Esophagus (tissue), 2 donors: Measurements from ENCODE around the gene GREB1L. TPM values are rescaled to one million over a fixed set of nuclear protein-coding genes. Genes with fewer than 3 reads are reported as not detected.
"Not testable (repeated sequence)": the region's sequence is repeated elsewhere in the genome, so short reads cannot be mapped to it uniquely, and the experiment has no call there.

Experiments used
- H3K27ac ChIP-seq, 2 donors: one replicate each; pipeline ENCODE4 v1.5.1; 2013; ENCODE audit warnings: low read depth in 2 of 2, mild to moderate bottlenecking in 2 of 2, inconsistent platforms in 1 of 2, low read length in 1 of 2, moderate library complexity in 1 of 2
- H3K27me3 ChIP-seq, 2 donors: one replicate each; pipeline ENCODE4 v1.6.1; 2013; ENCODE audit warnings: low read length in 2 of 2, control low read depth in 1 of 2, mild to moderate bottlenecking in 1 of 2; ENCODE audit not compliant: insufficient read depth in 2 of 2, control insufficient read depth in 1 of 2
- H3K36me3 ChIP-seq, 2 donors: one replicate each; pipeline ENCODE4 v1.6.1; 2013; ENCODE audit warnings: low read length in 1 of 2; ENCODE audit not compliant: control insufficient read depth in 2 of 2, insufficient read depth in 2 of 2
- H3K4me1 ChIP-seq, 2 donors: one replicate each; pipeline ENCODE4 v1.6.1; 2013; ENCODE audit warnings: low read length in 1 of 2; ENCODE audit not compliant: control insufficient read depth in 2 of 2, insufficient read depth in 2 of 2
- H3K4me3 ChIP-seq, 2 donors: one replicate each; pipeline ENCODE4 v1.5.1; 2013; ENCODE audit warnings: low read length in 2 of 2, mild to moderate bottlenecking in 2 of 2, low read depth in 1 of 2, moderate library complexity in 1 of 2
- H3K9me3 ChIP-seq, 2 donors: one replicate each; pipeline ENCODE4 v1.6.1; 2013; ENCODE audit warnings: mild to moderate bottlenecking in 2 of 2, low read depth in 1 of 2, low read length in 1 of 2, moderate library complexity in 1 of 2; ENCODE audit not compliant: control insufficient read depth in 2 of 2, insufficient read depth in 1 of 2
- WGBS, 2 donors: extraction: QIAGEN DNeasy Blood & Tissue Kit; methylation state at CpG; one replicate each; pipeline ENCODE4 v1.1.7; 2013; 5-methylcytosine and 5-hydroxymethylcytosine counted together
- polyA plus RNA-seq, 2 donors: library from polyadenylated mRNA; stranded (reverse); fragments of 200-250 nt; gene quantifications; one replicate each; pipeline ENCODE4 v1.2.3, GENCODE V29; 2013
- donor health status: healthy with polysubstance abuse.
- donor health status: Bipolar disorder and iron deficiency.

The GREB1L gene
- polyA plus RNA-seq, 2 donors: 0.16 to 0.31 TPM

DNA sequence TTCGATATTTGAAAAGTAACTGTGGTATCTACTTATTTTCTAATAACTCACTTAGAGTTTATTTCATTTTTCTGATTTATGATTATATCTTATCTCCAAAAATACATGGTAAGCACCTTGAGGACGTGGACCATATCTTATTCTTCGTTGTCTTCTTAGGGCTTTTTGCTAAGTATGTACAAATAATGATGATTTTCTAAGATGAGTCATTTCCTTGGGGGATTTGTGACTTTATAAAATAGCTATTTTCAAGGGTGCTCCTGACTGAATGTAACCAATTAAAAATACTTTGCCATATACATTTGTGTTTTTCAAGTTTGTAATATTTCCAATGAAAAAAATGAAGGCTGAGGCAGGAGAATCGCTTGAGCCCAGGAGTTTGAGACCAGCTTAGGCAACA, 56.3 kb downstream of the GREB1L start:
- Histone ChIP-seq H3K4me1 (no peaks in the 10 kb centered on the region), H3K9me3 (no peaks in the 10 kb centered on the region), H3K27me3 (no peaks in the 10 kb centered on the region), H3K4me3 (no peak overlapping the region), H3K27ac (no peak overlapping the region), H3K36me3 (no peaks in the 10 kb centered on the region)
- 63 to 70% methylated on average over 4 of the region's 4 CpGs for WGBS, 2 donors

DNA sequence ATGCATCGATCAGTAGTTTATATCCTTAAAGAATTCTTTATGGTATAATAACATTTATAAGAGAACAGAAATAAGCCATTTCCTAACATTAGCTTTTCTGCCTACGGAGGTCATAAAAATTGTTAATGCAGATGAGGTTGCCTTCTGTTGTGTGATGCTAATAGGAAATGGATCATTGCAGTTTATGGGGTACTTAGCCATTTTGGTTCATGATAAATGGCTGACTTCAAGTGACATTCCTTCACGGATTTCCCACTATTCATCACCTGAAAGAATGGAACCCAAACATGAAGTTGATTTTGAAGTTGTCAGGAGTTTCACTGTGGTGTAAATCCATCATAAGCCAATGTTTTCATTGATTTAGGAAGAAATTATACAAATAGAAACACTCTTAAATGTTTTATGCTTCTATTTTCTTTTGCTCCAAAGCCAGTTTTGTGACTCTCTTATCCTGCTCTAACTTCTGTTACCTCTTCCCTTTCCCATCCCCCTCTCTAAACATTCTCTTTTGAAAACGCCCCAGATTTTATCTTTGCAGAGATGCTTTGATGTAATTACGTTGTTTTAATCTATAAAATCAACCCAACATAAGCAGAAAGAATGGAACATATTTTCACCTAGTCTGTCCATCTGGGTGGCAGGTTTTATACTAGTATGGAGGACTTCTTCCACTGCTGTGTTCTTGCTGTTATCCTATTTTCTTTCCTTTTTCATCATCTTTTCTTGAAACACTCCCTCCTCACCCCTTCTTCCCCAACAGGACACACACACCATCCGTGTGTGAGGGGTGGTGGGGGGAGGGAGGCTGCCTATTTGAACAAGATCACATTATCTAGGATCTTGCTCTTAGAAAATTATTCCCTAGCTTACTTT, 58.2 kb downstream of the GREB1L start:
- H3K27me3 ChIP-seq: no peaks in the 10 kb centered on the region
- no peaks in the 10 kb centered on the region for H3K4me1 ChIP-seq
- H3K9me3 ChIP-seq: no peaks in the 10 kb centered on the region
- no peak overlapping the region for H3K27ac ChIP-seq
- H3K4me3 ChIP-seq: no peak overlapping the region
- 30 to 31% methylated on average over 6 of the region's 6 CpGs for WGBS, 2 donors
- H3K36me3 ChIP-seq: no peaks in the 10 kb centered on the region

DNA sequence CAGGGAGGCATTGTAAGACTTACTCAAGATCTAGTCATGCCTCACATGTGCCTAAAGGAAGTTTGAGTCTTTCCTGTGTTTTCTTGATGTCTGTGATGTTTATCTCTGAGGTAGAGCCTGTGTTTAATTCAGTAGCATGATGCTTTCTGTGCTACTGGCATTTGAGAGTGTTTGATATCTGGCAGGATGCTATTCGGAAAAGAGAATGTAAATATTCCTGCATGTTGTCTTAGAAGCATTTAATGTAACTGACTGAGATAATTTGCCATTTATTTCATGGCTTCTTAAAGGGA, 58.8 kb downstream of the GREB1L start:
- Histone ChIP-seq H3K9me3 (no peaks in the 10 kb centered on the region), H3K4me3 (no peak overlapping the region), H3K4me1 (no peaks in the 10 kb centered on the region), H3K27me3 (no peaks in the 10 kb centered on the region), H3K27ac (no peak overlapping the region), H3K36me3 (no peaks in the 10 kb centered on the region)
- 35 to 41% methylated on average over 1 of the region's 1 CpG for WGBS, 2 donors

DNA sequence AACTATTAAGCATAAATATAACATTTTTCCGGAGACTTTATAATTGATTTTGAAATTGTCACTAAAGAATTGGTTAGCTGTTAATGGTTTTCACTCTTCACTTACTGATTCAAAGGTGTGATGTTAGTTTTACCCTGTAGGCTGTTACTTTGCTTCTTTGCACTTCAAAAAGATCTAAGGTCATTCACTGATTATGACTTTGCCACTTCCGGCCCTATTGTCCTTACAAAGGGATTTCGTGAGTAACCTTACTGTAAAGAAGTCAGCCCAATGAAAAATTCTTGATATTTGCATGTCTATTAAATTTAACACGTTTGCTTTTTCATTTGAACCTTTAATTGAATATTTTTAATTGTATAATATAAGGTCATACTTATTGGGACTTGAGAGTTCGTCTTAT, 61.4 kb downstream of the GREB1L start:
- H3K9me3 ChIP-seq: no peaks in the 10 kb centered on the region
- H3K27me3 ChIP-seq: no peaks in the 10 kb centered on the region
- WGBS, 2 donors: 47 to 51% methylated on average over 5 of the region's 5 CpGs
- no peak overlapping the region for H3K4me3 ChIP-seq
- no peaks in the 10 kb centered on the region for H3K36me3 ChIP-seq
- H3K27ac ChIP-seq: no peak overlapping the region
- no peaks in the 10 kb centered on the region for H3K4me1 ChIP-seq

DNA sequence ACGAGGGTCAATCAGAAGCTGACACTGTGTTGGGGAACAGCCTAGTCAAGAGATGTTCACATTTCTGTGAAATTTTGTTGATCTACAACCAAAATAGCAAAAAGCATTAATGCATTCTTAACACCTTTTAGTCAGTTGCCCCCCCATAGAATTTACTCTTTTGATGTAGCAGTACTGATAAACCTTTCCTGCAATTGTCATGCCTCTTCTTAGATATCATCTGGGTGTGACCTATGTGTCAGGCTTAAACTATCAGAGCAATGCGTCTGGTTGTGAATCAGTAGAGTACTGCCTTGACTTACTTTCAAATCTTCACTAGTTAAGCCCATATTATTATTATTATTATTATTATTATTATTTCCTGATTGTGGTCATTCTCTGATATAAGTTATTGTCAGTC, 61.9 kb downstream of the GREB1L start:
- Histone ChIP-seq H3K36me3 (no peaks in the 10 kb centered on the region), H3K4me3 (no peak overlapping the region), H3K27ac (no peak overlapping the region), H3K4me1 (no peaks in the 10 kb centered on the region), H3K27me3 (no peaks in the 10 kb centered on the region), H3K9me3 (no peaks in the 10 kb centered on the region)
- 53 to 65% methylated on average over 2 of the region's 2 CpGs for WGBS, 2 donors

DNA sequence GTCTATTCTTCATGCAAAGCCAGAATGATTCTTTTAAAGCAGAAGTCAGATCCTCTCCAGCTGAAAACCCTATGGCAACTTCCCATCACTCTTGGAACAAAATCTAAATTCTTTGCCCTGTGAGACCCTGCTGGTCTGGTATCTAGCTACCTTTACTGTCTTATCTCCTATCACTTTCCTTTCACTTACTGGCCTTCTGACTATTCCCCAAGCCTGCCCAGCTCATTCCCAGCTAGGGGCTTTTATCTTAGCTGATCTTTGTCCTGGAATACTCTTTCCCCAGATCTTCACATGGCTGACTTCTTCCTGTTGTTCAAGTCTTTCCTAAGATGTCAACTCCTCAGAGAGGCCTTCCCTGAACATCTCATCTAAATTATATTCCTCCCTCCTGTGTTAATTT, 63.6 kb downstream of the GREB1L start:
- H3K27me3 ChIP-seq: no peaks in the 10 kb centered on the region
- no peaks in the 10 kb centered on the region for H3K36me3 ChIP-seq
- H3K4me3 ChIP-seq: no peak overlapping the region
- H3K27ac ChIP-seq: no peak overlapping the region
- no peaks in the 10 kb centered on the region for H3K4me1 ChIP-seq
- H3K9me3 ChIP-seq: no peaks in the 10 kb centered on the region

DNA sequence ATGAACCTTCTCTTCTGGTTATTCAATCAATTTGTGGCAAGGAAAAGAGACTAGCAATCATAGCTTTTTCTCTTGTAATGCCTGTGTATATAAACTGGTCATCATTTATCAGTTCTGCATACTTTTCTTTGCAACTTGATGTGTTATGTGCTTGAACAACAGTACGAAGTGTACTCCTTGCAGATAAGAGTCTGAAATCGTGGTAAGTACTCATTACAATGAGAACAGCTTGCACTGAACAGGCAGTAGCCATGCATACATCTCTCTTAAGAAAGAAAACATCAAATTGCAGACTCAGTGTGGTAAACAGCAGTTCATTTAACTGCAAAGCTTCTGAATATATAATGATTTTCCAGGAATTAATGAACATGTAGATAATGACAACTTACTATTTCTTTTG, 64.3 kb downstream of the GREB1L start:
- Histone ChIP-seq H3K9me3 (no peaks in the 10 kb centered on the region), H3K4me3 (no peak overlapping the region), H3K27ac (no peak overlapping the region), H3K36me3 (no peaks in the 10 kb centered on the region), H3K27me3 (no peaks in the 10 kb centered on the region), H3K4me1 (no peaks in the 10 kb centered on the region)
- 49 to 53% methylated on average over 2 of the region's 2 CpGs for WGBS, 2 donors

DNA sequence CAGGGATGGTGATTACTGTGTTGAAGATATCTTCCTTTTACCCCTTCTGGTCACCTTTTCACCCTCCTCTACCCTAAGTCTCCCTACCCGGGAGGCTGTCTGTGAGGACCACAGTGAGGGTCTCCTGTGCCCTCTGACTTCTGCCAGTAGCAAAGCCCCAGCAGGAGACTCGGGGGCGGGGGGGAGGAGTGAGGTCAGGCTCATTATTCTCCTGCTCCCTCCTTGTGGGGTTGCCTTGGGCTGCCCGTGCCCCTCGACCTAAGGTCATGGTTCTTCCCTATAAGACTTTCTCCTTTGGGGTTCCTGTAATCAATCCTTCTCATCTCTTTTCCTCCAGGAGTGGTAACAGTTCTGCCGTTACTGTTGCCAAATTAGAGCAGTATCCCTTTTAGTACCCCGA, 65.5 kb downstream of the GREB1L start:
- H3K4me1 ChIP-seq: no peaks in the 10 kb centered on the region
- WGBS, 2 donors: 55 to 58% methylated on average over 7 of the region's 7 CpGs
- no peaks in the 10 kb centered on the region for H3K36me3 ChIP-seq
- no peaks in the 10 kb centered on the region for H3K9me3 ChIP-seq
- no peak overlapping the region for H3K27ac ChIP-seq
- no peaks in the 10 kb centered on the region for H3K27me3 ChIP-seq
- H3K4me3 ChIP-seq: no peak overlapping the region

DNA sequence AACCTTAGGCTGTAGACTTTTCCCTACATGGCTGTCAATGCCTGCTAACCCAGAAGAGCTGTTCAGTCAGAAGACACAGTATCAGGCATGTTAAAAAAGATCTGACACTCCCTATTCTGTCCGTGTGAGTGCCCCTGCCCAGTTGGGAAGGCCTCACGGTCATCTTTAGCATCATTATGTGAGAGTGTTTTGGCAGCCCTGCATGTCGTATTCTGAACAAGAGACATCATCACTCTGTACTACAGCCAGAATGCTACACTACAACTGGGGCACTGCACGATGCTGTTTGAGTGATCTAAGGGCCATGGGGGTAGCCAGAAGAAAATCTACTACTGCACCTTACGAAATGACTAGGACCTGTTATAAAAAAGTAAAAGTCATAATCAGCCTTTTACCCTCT, 67.2 kb downstream of the GREB1L start:
- Histone ChIP-seq H3K9me3 (no peaks in the 10 kb centered on the region), H3K4me3 (no peak overlapping the region), H3K27me3 (no peaks in the 10 kb centered on the region), H3K4me1 (no peaks in the 10 kb centered on the region), H3K27ac (no peak overlapping the region), H3K36me3 (no peaks in the 10 kb centered on the region)
- WGBS, 2 donors: 80% methylated on average over 5 of the region's 5 CpGs

DNA sequence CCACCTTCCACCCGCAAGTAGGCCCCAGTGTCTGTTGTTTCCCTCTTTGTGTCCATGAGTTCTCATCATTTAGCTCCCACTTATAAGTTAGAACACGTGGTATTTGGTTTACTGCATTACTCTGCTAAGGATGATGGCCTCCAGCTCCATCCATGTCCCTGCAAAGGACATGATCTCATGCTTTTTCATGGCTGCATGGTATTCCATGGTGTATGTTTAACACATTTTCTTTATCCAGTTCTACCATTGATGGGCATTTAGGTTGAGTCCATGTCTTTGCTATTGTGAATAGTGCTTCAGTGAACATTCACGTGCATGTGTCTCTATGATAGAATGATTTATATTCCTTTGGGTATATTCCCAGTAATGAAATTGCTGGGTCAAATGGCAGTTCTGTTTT, 69.9 kb downstream of the GREB1L start:
- not testable (repeated sequence) for H3K9me3 ChIP-seq, H3K4me1 ChIP-seq, H3K4me3 ChIP-seq, H3K27ac ChIP-seq, H3K36me3 ChIP-seq, H3K27me3 ChIP-seq
- 74 to 77% methylated on average over 3 of the region's 3 CpGs for WGBS, 2 donors
